Neural cell (in vitro differentiated cells): ENCODE data around the gene LRRFIP2. TPM values are rescaled to one million over a fixed set of nuclear protein-coding genes. Genes with fewer than 3 reads are reported as not detected.

Experiments
- H2AFZ ChIP-seq: fragments of 200-600, 300-800 bp; sonication (generic), shearing (Covaris generic); 2 replicates; pipeline ENCODE4 v1.6.0; 2014; ENCODE audit warnings: low read depth, mild to moderate bottlenecking, antibody characterized with exemption, low read length, moderate library complexity
- H3F3A ChIP-seq: fragments of 200-600 bp; shearing (Covaris generic); 2 replicates; pipeline ENCODE4 v1.6.1; 2016; ENCODE audit warnings: mild to moderate bottlenecking, moderate library complexity, mixed read lengths, antibody characterized with exemption, low read length; ENCODE audit not compliant: insufficient read depth, poor library complexity, severe bottlenecking
- H3K27ac ChIP-seq: fragments of 200-600, 300-800 bp; sonication (generic), shearing (Covaris generic); 2 replicates; pipeline ENCODE4 v1.5.1; 2014; ENCODE audit warnings: mild to moderate bottlenecking, low read length, moderate library complexity
- H3K27me3 ChIP-seq: fragments of 300-800, 200-600 bp; sonication (generic), shearing (Covaris generic); 2 replicates; pipeline ENCODE4 v1.6.0; 2014; ENCODE audit warnings: mild to moderate bottlenecking, low read depth, low read length, moderate library complexity; ENCODE audit not compliant: insufficient read depth
- H3K36me3 ChIP-seq: fragments of 300-800, 200-600 bp; sonication (generic), shearing (Covaris generic); 2 replicates; pipeline ENCODE4 v1.5.1; 2014; ENCODE audit warnings: mild to moderate bottlenecking, antibody characterized with exemption, low read length, moderate library complexity; ENCODE audit not compliant: insufficient read depth
- H3K4me2 ChIP-seq: fragments of 300-800, 200-600 bp; sonication (generic), shearing (Covaris generic); 2 replicates; pipeline ENCODE4 v1.6.0; 2014; ENCODE audit warnings: mild to moderate bottlenecking, low read length
- H3K4me3 ChIP-seq: fragments of 300-800, 200-600 bp; sonication (generic), shearing (Covaris generic); 2 replicates; pipeline ENCODE4 v1.5.1; 2014; ENCODE audit warnings: mild to moderate bottlenecking, low read length, moderate library complexity
- H3K79me2 ChIP-seq: fragments of 200-600 bp; shearing (Covaris generic); replicated peaks from 2 replicates; pipeline ENCODE4 v1.6.0; 2014; ENCODE audit warnings: mild to moderate bottlenecking, low read length, moderate library complexity; ENCODE audit not compliant: insufficient read depth
- H3K9ac ChIP-seq: fragments of 300-800, 200-600 bp; sonication (generic), shearing (Covaris generic); 2 replicates; pipeline ENCODE4 v1.6.1; 2016; ENCODE audit warnings: mild to moderate bottlenecking, low read length, mixed read lengths
- H3K9me2 ChIP-seq: fragments of 200-600 bp; shearing (Covaris generic); 2 replicates; pipeline ENCODE4 v1.6.1; 2016; ENCODE audit warnings: mild to moderate bottlenecking, low read length, mixed read lengths; ENCODE audit not compliant: insufficient read depth
- H3K9me3 ChIP-seq: fragments of 200-600, 300-800 bp; sonication (generic), shearing (Covaris generic); 2 replicates; pipeline ENCODE4 v1.6.1; 2016; ENCODE audit warnings: mild to moderate bottlenecking, mixed run types, low read length, moderate library complexity, mixed read lengths
- H4K20me1 ChIP-seq: fragments of 200-600 bp; shearing (Covaris generic); 2 replicates; pipeline ENCODE4 v1.6.1; 2016; ENCODE audit warnings: mild to moderate bottlenecking, mixed run types; ENCODE audit not compliant: insufficient read depth
- CTCF ChIP-seq: fragments of 450-650 bp; IDR thresholded peaks from 2 replicates; pipeline ENCODE4 v1.5.1; 2014; ENCODE audit warnings: antibody characterized with exemption, mild to moderate bottlenecking, moderate library complexity; ENCODE audit not compliant: poor library complexity, severe bottlenecking
- EP300 ChIP-seq: fragments of 450-650 bp; conservative IDR thresholded peaks from 2 replicates; pipeline ENCODE4 v1.6.1; 2014; ENCODE audit warnings: antibody characterized with exemption, mild to moderate bottlenecking, moderate library complexity; ENCODE audit not compliant: poor library complexity, severe bottlenecking
- EZH2 ChIP-seq: fragments of 200-600, 300-800 bp; shearing (Covaris generic), sonication (generic); IDR thresholded peaks from 2 replicates; pipeline ENCODE4 v1.6.1; 2014; ENCODE audit warnings: antibody characterized with exemption, low read length, borderline replicate concordance, mild to moderate bottlenecking; ENCODE audit not compliant: insufficient read depth, poor library complexity, severe bottlenecking
- MXI1 ChIP-seq: fragments of 450-650 bp; conservative IDR thresholded peaks from 2 replicates; pipeline ENCODE4 v1.6.1; 2014; ENCODE audit warnings: antibody characterized with exemption, mild to moderate bottlenecking; ENCODE audit not compliant: poor library complexity, severe bottlenecking
- POLR2AphosphoS5 ChIP-seq: IDR thresholded peaks from 2 replicates; pipeline ENCODE4 v1.6.1; 2012
- RAD21 ChIP-seq: fragments of 450-650 bp; conservative IDR thresholded peaks from 2 replicates; pipeline ENCODE4 v1.6.1; 2014; ENCODE audit warnings: antibody characterized with exemption, mild to moderate bottlenecking, moderate library complexity
- SMC3 ChIP-seq: fragments of 450-650 bp; conservative IDR thresholded peaks from 2 replicates; pipeline ENCODE4 v1.6.1; 2014; ENCODE audit warnings: antibody characterized with exemption, mild to moderate bottlenecking, moderate library complexity; ENCODE audit not compliant: poor library complexity
- TAF1 ChIP-seq: IDR thresholded peaks from 2 replicates; pipeline ENCODE4 v1.6.1; 2012; ENCODE audit warnings: low read depth
- polyA plus RNA-seq: library from polyadenylated mRNA; depleted of rRNA; stranded (reverse); fragments of >200 nt; gene quantifications from 2 replicates; pipeline ENCODE4 v1.2.3, GENCODE V29; 2014
- TF ChIP-seq, protein P1 (sequence below): IDR thresholded peaks from 2 replicates; pipeline ENCODE4 v1.6.1; 2012; ENCODE audit warnings: borderline replicate concordance

LRRFIP2 gene
- polyA plus RNA-seq, 1 donor from 2014 or later, result 143 TPM

DNA sequence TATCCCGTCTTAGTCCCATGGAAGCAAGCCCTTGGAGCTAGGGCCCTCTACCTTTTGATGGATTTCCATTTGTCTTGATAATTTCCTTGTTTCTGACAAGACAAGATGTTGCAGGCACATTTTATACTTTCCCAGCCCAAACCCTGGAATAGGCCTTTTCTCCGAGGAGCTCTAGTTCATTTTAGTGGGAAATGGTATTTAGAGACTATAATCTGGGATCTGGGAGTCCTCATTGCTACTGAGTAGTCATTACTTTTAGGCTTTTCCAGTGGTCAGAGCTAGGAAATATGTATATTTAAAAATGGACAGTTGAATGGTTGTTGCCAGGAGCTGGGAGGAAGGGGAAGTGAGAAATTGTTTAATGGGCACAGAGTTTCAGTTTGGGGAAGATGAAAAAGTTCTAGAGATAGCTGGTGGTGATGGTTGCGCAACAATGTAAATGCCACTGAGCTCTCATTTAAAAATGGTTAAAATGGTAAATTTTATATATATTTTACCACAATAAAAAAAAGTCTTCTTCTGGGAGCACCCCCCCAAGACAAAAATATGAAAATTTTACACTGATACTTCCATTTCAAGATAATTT lies 149.5 kb downstream of the LRRFIP2 start:
- Histone ChIP-seq H3K4me2 (no peak overlapping the region), H3K79me2 (no peaks in the 10 kb centered on the region), H3K9me3 (no peaks in the 10 kb centered on the region), H3K9me2 (no peaks in the 10 kb centered on the region), H3F3A (no peaks in the 10 kb centered on the region), H3K9ac (no peak overlapping the region), H2AFZ (no peak overlapping the region), H3K27me3 (no peaks in the 10 kb centered on the region), H3K27ac (no peak overlapping the region), H4K20me1 (no peaks in the 10 kb centered on the region), H3K36me3 (peaks cover 30% of the 10 kb centered on the region), H3K4me3 (no peak overlapping the region)
- TF ChIP-seq EP300, result no peak
- no peak for TF ChIP-seq RAD21
- TF ChIP-seq CTCF, result no peak
- TF ChIP-seq POLR2AphosphoS5, result no peak
- TF ChIP-seq EZH2, result no peak
- TF ChIP-seq MXI1, result no peak
- TF ChIP-seq TAF1, result no peak
- TF ChIP-seq, protein P1, sequence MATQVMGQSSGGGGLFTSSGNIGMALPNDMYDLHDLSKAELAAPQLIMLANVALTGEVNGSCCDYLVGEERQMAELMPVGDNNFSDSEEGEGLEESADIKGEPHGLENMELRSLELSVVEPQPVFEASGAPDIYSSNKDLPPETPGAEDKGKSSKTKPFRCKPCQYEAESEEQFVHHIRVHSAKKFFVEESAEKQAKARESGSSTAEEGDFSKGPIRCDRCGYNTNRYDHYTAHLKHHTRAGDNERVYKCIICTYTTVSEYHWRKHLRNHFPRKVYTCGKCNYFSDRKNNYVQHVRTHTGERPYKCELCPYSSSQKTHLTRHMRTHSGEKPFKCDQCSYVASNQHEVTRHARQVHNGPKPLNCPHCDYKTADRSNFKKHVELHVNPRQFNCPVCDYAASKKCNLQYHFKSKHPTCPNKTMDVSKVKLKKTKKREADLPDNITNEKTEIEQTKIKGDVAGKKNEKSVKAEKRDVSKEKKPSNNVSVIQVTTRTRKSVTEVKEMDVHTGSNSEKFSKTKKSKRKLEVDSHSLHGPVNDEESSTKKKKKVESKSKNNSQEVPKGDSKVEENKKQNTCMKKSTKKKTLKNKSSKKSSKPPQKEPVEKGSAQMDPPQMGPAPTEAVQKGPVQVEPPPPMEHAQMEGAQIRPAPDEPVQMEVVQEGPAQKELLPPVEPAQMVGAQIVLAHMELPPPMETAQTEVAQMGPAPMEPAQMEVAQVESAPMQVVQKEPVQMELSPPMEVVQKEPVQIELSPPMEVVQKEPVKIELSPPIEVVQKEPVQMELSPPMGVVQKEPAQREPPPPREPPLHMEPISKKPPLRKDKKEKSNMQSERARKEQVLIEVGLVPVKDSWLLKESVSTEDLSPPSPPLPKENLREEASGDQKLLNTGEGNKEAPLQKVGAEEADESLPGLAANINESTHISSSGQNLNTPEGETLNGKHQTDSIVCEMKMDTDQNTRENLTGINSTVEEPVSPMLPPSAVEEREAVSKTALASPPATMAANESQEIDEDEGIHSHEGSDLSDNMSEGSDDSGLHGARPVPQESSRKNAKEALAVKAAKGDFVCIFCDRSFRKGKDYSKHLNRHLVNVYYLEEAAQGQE, result no peak
- TF ChIP-seq SMC3, result no peak

DNA sequence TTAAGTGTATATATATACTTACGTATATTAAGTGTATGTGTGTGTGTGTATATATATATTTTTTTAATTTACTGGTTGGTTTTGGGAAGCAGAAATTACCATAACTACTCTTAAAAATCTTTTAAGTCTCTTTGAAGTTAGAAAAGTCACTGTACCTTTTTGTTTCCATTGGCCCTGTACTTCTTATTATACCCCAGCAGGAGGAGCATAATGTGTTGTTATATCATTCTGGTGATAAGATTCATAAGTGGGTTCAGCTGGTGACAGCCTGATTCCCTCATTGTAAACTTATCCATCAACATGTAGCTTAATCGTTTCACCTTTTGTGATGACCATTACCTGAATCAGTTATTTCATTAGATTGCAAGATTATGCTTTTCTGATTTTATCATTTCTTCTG lies 150.3 kb downstream of the LRRFIP2 start:
- Histone ChIP-seq H3K9ac (no peak overlapping the region), H3K4me3 (no peak overlapping the region), H3K9me2 (no peaks in the 10 kb centered on the region), H3F3A (no peaks in the 10 kb centered on the region), H3K4me2 (no peak overlapping the region), H2AFZ (no peak overlapping the region), H3K27me3 (no peaks in the 10 kb centered on the region), H3K36me3 (peaks cover 30% of the 10 kb centered on the region), H3K79me2 (no peaks in the 10 kb centered on the region), H4K20me1 (no peaks in the 10 kb centered on the region), H3K9me3 (no peaks in the 10 kb centered on the region), H3K27ac (no peak overlapping the region)
- TF ChIP-seq EZH2, result no peak
